SK-N-MC (cell line): ENCODE measurements around the gene PKNOX2.

Source experiments
- EZH2 ChIP-seq: fragments of 200-600 bp; sonication (generic); IDR thresholded peaks from one replicate; pipeline ENCODE4 v1.6.1; 2017; ENCODE audit warnings: antibody characterized with exemption
- FOXP2 ChIP-seq: optimal IDR thresholded peaks from 2 replicates; pipeline ENCODE3; 2011; ENCODE audit warnings: mild to moderate bottlenecking, moderate library complexity; ENCODE audit not compliant: insufficient read depth; ENCODE audit errors: extremely low read length, control extremely low read depth
- POLR2AphosphoS5 ChIP-seq: IDR thresholded peaks from 2 replicates; pipeline ENCODE4 v1.6.1; 2012; ENCODE audit warnings: mild to moderate bottlenecking, low read depth, low read length, borderline replicate concordance

GRCh38 chr11:125215976-125216375, 51.4 kb downstream of the PKNOX2 start:
- no peak for TF ChIP-seq POLR2AphosphoS5
- TF ChIP-seq EZH2 = no peak
- no peak for TF ChIP-seq FOXP2
